ENCODE measurements around the gene ZNF397.
A peak's percentile ranks its signal among the peaks of the same experiment; 100 is the strongest.
"Not testable (repeated sequence)": the region's sequence is repeated elsewhere in the genome, so short reads cannot be mapped to it uniquely, and the experiment has no call there.

ZNF397 gene

DNA sequence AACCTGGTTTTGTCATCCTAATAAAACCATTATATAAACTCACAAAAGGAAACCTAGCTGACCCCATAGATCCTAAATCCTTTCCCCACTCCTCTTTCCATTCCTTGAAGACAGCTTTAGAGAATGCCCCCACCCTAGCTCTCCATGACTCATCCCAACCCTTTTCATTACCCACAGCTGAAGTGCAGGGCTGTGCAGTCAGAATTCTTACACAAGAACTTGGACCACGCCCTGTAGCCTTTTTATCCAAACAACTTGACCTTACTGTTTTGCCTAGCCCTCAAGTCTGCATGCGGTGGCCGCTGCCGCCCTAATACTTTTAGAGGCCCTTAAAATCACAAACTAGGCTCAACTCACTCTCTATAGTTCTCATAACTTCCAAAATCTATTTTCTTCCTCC is 21.5 kb upstream of the ZNF397 start:
- not testable (repeated sequence) for H3K27ac ChIP-seq (ENCODE audit: low read depth, low read length); H3K27me3 ChIP-seq (ENCODE audit: control insufficient read depth, insufficient read depth, low read length); H3K4me3 ChIP-seq (ENCODE audit: low read depth, low read length); H3K9me3 ChIP-seq (ENCODE audit: control insufficient read depth, insufficient read depth, low read length); H3K36me3 ChIP-seq (ENCODE audit: control insufficient read depth, insufficient read depth, low read length); H3K9ac ChIP-seq (ENCODE audit: low read depth, low read length)
- peaks cover 19% of the 10 kb centered on the region for H3K4me1 ChIP-seq (ENCODE audit: control insufficient read depth, insufficient read depth, low read length)

DNA sequence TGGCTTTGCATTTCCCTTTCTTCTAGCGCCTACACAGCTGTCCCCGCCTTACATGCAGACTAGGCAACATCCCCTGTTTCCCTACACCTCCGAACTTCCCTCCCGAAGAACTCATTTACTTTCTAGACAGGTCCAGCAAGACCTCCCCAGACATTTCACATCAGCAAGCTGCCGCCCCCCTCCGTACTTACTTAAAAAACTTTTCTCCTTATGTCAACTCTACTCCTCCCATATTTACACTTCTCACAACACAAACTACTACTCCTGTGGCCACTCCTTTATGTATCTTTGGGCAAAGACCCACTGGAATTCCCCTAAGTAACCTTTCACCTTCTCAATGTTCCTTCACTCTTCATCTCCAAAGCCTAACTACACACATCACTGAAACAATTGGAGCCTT is 20.4 kb upstream of the ZNF397 start:
- Histone ChIP-seq H3K36me3 (ENCODE audit: control insufficient read depth, insufficient read depth, low read length) (no peaks in the 10 kb centered on the region), H3K27me3 (ENCODE audit: control insufficient read depth, insufficient read depth, low read length) (no peaks in the 10 kb centered on the region), H3K27ac (ENCODE audit: low read depth, low read length) (no peak overlapping the region), H3K4me1 (ENCODE audit: control insufficient read depth, insufficient read depth, low read length) (peaks cover 8% of the 10 kb centered on the region), H3K4me3 (ENCODE audit: low read depth, low read length) (no peak overlapping the region), H3K9ac (ENCODE audit: low read depth, low read length) (no peak overlapping the region), H3K9me3 (ENCODE audit: control insufficient read depth, insufficient read depth, low read length) (no peaks in the 10 kb centered on the region)

DNA sequence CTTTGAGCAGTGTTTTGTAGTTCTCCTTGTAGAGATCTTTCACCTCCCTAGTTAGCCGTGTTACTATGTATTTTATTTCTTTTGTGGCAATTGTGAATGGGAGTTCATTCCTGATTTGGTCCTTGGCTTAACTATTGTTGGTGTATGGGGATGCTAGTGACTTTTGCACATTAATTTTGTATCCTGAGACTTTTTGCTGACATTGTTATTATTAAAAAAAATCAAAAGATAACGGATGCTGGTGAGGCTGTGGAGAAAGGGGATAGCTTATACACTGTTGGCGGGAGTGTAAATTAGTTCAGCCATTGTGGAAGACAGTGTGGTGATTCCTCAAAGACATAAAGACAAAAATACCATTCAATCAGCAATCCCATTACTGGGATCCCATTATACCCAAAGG is 17.0 kb upstream of the ZNF397 start:
- Histone ChIP-seq H3K4me3 (ENCODE audit: low read depth, low read length) (no peak overlapping the region), H3K36me3 (ENCODE audit: control insufficient read depth, insufficient read depth, low read length) (no peaks in the 10 kb centered on the region), H3K9ac (ENCODE audit: low read depth, low read length) (no peak overlapping the region), H3K4me1 (ENCODE audit: control insufficient read depth, insufficient read depth, low read length) (no peaks in the 10 kb centered on the region), H3K9me3 (ENCODE audit: control insufficient read depth, insufficient read depth, low read length) (no peaks in the 10 kb centered on the region), H3K27ac (ENCODE audit: low read depth, low read length) (no peak overlapping the region), H3K27me3 (ENCODE audit: control insufficient read depth, insufficient read depth, low read length) (no peaks in the 10 kb centered on the region)

DNA sequence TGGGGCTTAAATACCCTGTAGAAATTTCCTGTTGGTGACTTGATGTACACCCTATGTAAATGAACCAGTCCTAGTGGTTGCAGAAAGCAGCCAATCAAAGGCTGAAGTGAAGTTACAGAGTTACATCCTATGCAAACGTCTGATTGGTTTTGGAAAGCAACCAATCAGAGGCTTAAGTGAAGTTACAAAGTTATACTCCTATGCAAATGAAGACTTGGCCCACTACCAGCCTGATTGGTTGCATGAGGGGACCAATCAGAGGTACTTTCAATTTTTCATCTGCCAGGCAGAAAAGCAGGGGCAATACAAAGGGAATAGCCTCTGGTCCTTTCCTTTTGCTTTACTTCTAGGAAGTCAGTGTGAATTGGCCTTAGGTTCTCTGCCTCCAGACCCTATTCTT is 13.6 kb upstream of the ZNF397 start:
- H3K27ac ChIP-seq (ENCODE audit: low read depth, low read length) = no peak overlapping the region
- no peaks in the 10 kb centered on the region for H3K9me3 ChIP-seq (ENCODE audit: control insufficient read depth, insufficient read depth, low read length)
- no peak overlapping the region for H3K9ac ChIP-seq (ENCODE audit: low read depth, low read length)
- no peaks in the 10 kb centered on the region for H3K36me3 ChIP-seq (ENCODE audit: control insufficient read depth, insufficient read depth, low read length)
- H3K4me3 ChIP-seq (ENCODE audit: low read depth, low read length) = no peak overlapping the region
- H3K4me1 ChIP-seq (ENCODE audit: control insufficient read depth, insufficient read depth, low read length) = no peaks in the 10 kb centered on the region
- no peaks in the 10 kb centered on the region for H3K27me3 ChIP-seq (ENCODE audit: control insufficient read depth, insufficient read depth, low read length)

DNA sequence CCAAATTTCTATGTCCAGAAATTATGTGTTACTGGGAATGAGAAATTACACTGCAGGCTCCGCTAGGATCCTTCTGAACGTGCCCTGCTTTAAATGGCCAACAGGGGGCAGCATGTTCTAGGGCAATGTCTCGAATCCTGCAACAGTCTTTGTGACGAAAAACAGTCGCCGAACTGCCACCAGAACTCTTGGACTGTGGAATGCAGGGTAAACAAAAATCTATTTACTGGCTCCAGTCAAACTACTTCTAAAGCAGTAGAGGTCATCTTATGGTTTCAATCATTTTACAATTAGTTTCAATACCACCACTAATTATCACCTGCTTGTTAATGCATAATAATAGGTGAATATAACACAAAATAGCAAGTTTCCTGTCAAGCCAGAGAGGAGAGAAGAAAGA is 9.8 kb upstream of the ZNF397 start:
- Histone ChIP-seq H3K36me3 (ENCODE audit: control insufficient read depth, insufficient read depth, low read length) (no peaks in the 10 kb centered on the region), H3K4me3 (ENCODE audit: low read depth, low read length) (no peak overlapping the region), H3K27me3 (ENCODE audit: control insufficient read depth, insufficient read depth, low read length) (no peaks in the 10 kb centered on the region), H3K4me1 (ENCODE audit: control insufficient read depth, insufficient read depth, low read length) (no peaks in the 10 kb centered on the region), H3K9me3 (ENCODE audit: control insufficient read depth, insufficient read depth, low read length) (no peaks in the 10 kb centered on the region), H3K27ac (ENCODE audit: low read depth, low read length) (no peak overlapping the region), H3K9ac (ENCODE audit: low read depth, low read length) (no peak overlapping the region)

DNA sequence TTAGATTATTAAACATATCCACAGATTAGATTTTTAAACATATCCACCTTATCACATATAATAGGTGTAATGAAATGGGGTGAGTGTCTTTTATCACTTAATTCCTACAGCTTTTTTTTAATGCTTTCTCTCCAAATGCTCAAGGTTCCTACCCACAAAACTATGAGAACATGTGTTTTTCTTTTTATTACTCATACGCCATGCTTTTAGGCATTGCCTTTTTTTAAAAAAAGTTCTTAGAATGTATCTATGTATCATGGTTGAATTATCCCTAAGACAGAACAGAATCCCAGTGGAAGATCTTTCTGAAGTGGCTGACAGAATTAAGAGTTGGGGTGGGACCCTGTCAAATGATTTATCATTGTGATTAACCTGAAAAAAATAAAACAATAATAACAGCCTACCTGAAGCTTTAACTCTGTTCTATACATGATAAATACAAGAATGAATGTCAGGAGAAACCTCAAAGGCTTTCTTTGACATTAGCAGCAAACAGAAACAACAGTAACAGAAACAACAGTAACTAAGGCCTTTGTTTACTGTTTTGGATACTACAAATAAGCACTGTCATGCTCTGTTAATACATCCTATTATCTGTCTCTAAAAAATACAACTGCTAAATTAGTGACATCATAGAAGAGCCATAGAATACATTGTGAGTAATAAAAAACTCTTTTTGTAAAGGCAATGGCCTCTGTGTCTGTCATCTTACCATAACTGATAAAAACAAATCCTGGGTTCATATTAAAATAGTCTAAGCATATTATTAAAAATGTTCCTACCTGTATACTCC is 4.1 kb upstream of the ZNF397 start:
- no peaks in the 10 kb centered on the region for H3K36me3 ChIP-seq (ENCODE audit: control insufficient read depth, insufficient read depth, low read length)
- H3K27me3 ChIP-seq (ENCODE audit: control insufficient read depth, insufficient read depth, low read length) = no peaks in the 10 kb centered on the region
- H3K9me3 ChIP-seq (ENCODE audit: control insufficient read depth, insufficient read depth, low read length) = no peaks in the 10 kb centered on the region
- no peak overlapping the region for H3K4me3 ChIP-seq (ENCODE audit: low read depth, low read length)
- H3K9ac ChIP-seq (ENCODE audit: low read depth, low read length) = no peak overlapping the region
- no peak overlapping the region for H3K27ac ChIP-seq (ENCODE audit: low read depth, low read length)
- H3K4me1 ChIP-seq (ENCODE audit: control insufficient read depth, insufficient read depth, low read length) = peaks cover 6% of the 10 kb centered on the region

DNA sequence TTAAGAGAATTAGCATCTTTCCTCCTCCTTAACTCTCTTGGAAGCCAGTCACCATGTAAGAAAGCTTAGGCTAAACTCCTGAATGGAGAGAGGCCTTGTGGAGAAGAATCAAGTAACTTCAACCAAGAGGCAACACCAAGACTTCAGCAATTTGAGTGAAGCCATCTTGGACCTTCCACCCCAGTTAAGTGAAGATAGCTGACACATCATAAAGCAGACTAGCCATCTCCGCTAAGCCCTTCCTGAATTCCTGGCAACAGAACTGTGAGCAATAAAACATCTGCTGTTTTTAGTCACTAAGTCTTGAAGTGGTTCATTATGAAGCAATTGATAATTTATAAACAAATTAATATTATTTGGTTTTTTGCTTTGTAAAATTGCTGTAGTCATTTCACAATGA is 1.5 kb upstream of the ZNF397 start:
- Histone ChIP-seq H3K4me3 (ENCODE audit: low read depth, low read length) (no peak overlapping the region), H3K9ac (ENCODE audit: low read depth, low read length) (no peak overlapping the region), H3K4me1 (ENCODE audit: control insufficient read depth, insufficient read depth, low read length) (peaks cover 11% of the 10 kb centered on the region), H3K27ac (ENCODE audit: low read depth, low read length) (no peak overlapping the region), H3K36me3 (ENCODE audit: control insufficient read depth, insufficient read depth, low read length) (peaks cover 22% of the 10 kb centered on the region), H3K27me3 (ENCODE audit: control insufficient read depth, insufficient read depth, low read length) (no peaks in the 10 kb centered on the region), H3K9me3 (ENCODE audit: control insufficient read depth, insufficient read depth, low read length) (no peaks in the 10 kb centered on the region)

DNA sequence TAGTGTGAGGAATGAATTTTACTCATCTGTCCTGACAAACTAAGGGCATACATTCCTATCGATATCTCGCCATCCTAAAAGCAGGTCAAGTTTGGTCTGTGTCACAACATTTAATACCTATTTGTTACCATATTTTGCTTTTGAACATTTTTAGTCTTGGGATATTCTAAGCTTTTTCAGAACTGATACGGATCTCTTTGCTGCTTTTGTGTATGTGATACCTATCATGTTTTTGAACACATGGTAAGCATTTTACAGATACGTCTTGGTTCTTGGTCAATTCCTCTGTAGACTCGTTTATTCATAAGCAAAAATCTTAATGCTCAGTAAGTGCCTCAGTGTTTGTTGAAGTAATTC is 592 bp downstream of the ZNF397 start:
- no peaks in the 10 kb centered on the region for H3K27me3 ChIP-seq (ENCODE audit: control insufficient read depth, insufficient read depth, low read length)
- no peaks in the 10 kb centered on the region for H3K9me3 ChIP-seq (ENCODE audit: control insufficient read depth, insufficient read depth, low read length)
- peak overlapping the region; percentile 91 for H3K9ac ChIP-seq (ENCODE audit: low read depth, low read length)
- peak overlapping the region; percentile 97 for H3K27ac ChIP-seq (ENCODE audit: low read depth, low read length)
- H3K4me1 ChIP-seq (ENCODE audit: control insufficient read depth, insufficient read depth, low read length) = peaks cover 11% of the 10 kb centered on the region
- peaks cover 43% of the 10 kb centered on the region for H3K36me3 ChIP-seq (ENCODE audit: control insufficient read depth, insufficient read depth, low read length)
- peak overlapping the region; percentile 96 for H3K4me3 ChIP-seq (ENCODE audit: low read depth, low read length)

DNA sequence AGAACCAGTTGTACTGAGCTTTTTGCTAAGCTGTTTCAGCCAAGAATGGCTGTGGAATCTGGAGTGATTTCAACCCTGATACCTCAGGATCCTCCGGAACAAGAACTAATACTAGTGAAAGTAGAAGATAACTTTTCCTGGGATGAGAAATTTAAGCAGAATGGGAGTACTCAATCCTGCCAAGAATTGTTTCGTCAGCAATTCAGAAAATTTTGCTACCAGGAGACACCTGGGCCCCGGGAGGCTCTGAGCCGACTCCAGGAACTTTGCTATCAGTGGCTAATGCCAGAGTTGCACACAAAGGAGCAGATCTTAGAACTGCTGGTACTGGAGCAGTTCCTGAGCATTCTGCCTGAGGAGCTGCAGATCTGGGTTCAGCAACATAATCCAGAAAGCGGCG is 1.6 kb downstream of the ZNF397 start:
- peaks cover 11% of the 10 kb centered on the region for H3K4me1 ChIP-seq (ENCODE audit: control insufficient read depth, insufficient read depth, low read length)
- H3K9ac ChIP-seq (ENCODE audit: low read depth, low read length) = no peak overlapping the region
- H3K36me3 ChIP-seq (ENCODE audit: control insufficient read depth, insufficient read depth, low read length) = peaks cover 53% of the 10 kb centered on the region
- peak overlapping the region; percentile 96 for H3K4me3 ChIP-seq (ENCODE audit: low read depth, low read length)
- H3K9me3 ChIP-seq (ENCODE audit: control insufficient read depth, insufficient read depth, low read length) = no peaks in the 10 kb centered on the region
- H3K27me3 ChIP-seq (ENCODE audit: control insufficient read depth, insufficient read depth, low read length) = no peaks in the 10 kb centered on the region
- peak overlapping the region; percentile 21 for H3K27ac ChIP-seq (ENCODE audit: low read depth, low read length)

DNA sequence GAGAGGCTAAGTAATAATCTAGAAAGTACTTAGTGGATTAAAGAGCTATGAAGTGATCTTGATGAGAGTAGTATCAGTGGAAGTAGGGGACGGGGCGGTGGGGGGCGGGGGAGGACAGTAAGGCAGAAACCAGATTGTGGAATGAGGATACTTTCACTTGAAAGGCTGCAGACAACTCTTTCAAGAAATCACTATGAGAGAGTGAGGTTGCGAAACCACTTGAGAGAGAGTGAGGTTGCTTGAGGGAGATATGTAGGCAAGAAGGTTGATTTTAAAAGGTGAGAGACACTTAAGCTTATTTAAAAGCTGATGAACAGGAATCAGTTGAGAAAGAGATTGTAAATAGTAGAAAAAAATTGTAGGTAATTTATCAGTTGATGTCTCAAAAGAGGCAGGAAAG is 3.8 kb downstream of the ZNF397 start:
- no peak overlapping the region for H3K9ac ChIP-seq (ENCODE audit: low read depth, low read length)
- H3K36me3 ChIP-seq (ENCODE audit: control insufficient read depth, insufficient read depth, low read length) = peaks cover 73% of the 10 kb centered on the region
- no peak overlapping the region for H3K4me3 ChIP-seq (ENCODE audit: low read depth, low read length)
- H3K27ac ChIP-seq (ENCODE audit: low read depth, low read length) = no peak overlapping the region
- H3K9me3 ChIP-seq (ENCODE audit: control insufficient read depth, insufficient read depth, low read length) = no peaks in the 10 kb centered on the region
- peaks cover 11% of the 10 kb centered on the region for H3K4me1 ChIP-seq (ENCODE audit: control insufficient read depth, insufficient read depth, low read length)
- no peaks in the 10 kb centered on the region for H3K27me3 ChIP-seq (ENCODE audit: control insufficient read depth, insufficient read depth, low read length)

DNA sequence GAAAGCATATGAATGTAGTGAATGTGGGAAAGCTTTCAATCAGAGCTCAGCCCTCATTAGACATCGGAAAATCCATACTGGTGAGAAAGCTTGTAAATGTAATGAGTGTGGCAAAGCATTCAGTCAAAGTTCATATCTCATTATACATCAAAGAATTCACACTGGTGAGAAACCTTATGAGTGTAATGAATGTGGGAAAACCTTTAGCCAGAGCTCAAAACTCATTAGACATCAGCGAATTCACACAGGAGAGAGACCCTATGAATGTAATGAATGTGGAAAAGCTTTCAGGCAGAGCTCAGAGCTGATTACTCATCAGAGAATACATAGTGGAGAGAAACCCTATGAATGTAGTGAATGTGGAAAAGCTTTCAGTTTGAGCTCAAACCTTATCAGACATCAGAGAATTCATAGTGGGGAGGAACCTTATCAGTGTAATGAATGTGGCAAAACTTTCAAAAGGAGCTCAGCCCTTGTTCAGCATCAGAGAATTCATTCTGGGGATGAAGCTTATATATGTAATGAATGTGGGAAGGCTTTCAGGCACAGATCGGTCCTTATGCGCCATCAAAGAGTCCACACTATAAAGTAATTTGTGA is 5.0 kb downstream of the ZNF397 start:
- Histone ChIP-seq H3K27me3 (ENCODE audit: control insufficient read depth, insufficient read depth, low read length) (no peaks in the 10 kb centered on the region), H3K9ac (ENCODE audit: low read depth, low read length) (no peak overlapping the region), H3K27ac (ENCODE audit: low read depth, low read length) (no peak overlapping the region), H3K4me3 (ENCODE audit: low read depth, low read length) (no peak overlapping the region), H3K9me3 (ENCODE audit: control insufficient read depth, insufficient read depth, low read length) (no peaks in the 10 kb centered on the region), H3K36me3 (ENCODE audit: control insufficient read depth, insufficient read depth, low read length) (peaks cover 78% of the 10 kb centered on the region), H3K4me1 (ENCODE audit: control insufficient read depth, insufficient read depth, low read length) (peaks cover 5% of the 10 kb centered on the region; the same call in 1 of the 2 replicates)
